NCI-H1105 (cell line): ENCODE results near the gene DNAJB1.
A peak's percentile ranks its signal among the peaks of the same experiment; 100 is the strongest.

ENCODE experiments used
- DNase-seq: peaks from one replicate; lab custom pipeline; 2025; lab: John Stamatoyannopoulos, UW

Gene DNAJB1

DNA sequence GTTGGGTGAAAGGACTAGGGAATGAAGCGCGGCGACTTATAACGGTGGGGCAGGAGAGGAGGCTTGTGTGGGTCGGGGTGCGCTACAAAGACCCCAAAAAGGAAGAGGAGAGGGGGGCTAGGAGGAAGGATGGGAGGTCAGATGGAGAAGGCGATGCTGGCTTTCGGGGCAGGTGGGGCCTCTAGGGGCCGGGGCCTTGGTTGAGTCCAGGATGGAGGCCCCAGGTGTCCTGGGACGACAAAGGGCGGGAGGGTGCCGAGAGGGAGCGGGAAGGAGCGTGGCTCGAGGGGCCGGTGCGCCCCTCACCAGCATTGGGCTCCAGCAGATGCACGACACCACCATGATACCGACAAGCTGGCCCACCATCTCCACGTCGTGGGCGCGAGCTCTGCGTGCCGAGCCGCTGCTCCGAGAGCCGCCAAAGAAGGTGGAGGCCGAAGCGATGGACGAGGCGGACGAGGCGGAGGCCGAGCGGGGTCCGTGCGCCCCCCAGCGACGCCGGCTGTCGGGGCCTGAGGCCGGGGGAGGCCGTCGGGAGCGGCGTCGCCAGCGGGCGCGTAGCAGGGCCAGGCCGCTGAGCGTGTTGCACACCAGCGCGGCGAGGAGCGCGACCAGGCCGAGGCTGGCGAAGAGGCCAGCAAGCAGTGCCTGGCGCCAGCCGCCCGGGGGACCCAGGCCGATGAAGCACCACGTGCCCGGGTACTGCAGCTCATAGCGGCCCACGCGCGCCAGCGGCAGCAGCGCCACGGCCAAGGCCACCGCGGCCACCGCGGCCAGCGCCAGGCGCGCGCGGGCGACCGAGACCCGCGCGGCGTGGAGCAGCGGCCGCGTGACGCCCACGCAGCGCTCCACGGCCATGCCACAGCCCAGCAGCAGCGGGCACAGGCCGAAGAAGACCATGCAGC is 44.9 kb downstream of the DNAJB1 start:
- DNase-seq = no peak

DNA sequence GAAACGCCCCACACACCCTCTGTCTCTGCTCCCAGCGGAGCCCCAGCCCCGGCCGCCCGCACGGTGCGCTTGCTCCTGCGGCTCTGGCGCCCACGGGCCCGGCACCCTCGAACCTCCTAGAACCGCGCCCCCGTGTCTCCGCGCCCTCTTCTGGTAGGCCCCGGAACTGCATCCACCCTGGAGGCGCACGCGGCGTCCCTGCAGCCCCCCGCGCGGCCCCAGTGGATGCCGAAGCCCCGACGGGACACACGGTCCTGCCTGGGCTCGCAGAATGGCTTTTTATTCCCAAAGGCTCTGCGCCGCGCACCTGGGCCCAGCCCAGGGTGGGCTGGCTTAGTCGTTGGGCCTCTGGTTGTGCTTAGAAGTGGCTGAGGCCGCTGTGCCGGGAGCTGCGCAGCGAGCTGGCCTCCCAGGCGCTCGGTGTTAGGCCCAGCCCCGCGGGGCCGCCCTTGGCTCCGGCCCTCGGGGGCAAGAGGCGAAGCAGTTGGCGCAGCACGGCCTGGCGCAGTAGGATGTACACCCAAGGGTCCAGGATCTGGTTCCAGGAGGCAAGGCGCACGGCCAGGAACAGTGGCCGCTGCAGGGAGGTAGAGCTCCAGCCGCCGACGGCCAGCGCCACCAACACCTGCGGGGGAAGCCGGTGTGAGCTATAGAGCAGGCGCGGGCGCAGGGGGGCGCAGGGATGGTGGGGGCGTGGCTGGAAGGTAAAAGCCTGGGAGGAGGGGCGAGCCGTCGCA is 45.8 kb downstream of the DNAJB1 start:
- DNase-seq = peak; percentile 83

GRCh38 chr19:14471436-14472187 is 46.6 kb downstream of the DNAJB1 start:
- no peak for DNase-seq

DNA sequence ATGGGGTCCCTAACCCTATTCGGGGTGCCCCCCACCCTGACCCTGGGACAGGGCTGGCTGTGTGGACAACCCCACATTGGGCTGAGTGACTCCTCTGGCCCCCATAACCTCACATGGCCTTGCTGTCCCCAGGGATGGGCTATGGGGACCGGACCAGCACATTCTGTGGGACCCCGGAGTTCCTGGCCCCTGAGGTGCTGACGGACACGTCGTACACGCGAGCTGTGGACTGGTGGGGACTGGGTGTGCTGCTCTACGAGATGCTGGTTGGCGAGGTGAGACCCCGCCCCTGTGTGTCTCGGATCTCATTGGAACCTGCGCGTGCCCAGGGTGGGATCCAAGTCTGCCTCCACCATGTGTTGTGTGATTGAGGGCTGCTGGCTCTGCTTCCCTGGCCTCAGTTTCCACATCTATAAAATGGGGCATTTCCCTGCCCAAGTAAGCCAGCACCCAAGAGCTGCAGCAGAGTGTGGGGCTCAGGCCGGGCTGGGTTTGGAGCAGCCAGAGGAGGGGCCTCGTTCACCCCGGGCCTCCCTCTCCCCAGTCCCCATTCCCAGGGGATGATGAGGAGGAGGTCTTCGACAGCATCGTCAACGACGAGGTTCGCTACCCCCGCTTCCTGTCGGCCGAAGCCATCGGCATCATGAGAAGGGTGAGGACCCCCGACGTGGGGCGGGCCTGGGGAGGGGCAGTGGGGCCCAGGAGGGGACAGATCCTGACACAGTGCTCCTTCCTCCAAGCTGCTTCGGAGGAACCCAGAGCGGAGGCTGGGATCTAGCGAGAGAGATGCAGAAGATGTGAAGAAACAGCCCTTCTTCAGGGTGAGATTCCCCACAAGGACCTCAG is 47.9 kb downstream of the DNAJB1 start:
- DNase-seq = no peak

- no peak for DNase-seq
Observed at GRCh38 chr19:14467816-14468215, 50.4 kb downstream of the DNAJB1 start.

GRCh38 chr19:14467391-14467790 is 50.8 kb downstream of the DNAJB1 start:
- no peak for DNase-seq
